Germinal center (tissue), 1 donor: ENCODE measurements around the gene NFIB.
A peak's percentile ranks its signal among the peaks of the same experiment; 100 is the strongest.

Experiments
- DNase-seq: peaks from one replicate; pipeline ENCODE4 v3.0.0; 2012; ENCODE audit warnings: mixed read lengths, low spot score

The NFIB gene

GRCh38 chr9:14318934-14319580 is 5.1 kb upstream of the NFIB start:
- no peak for DNase-seq

GRCh38 chr9:14318361-14318760 is 4.4 kb upstream of the NFIB start:
- no peak for DNase-seq

DNA sequence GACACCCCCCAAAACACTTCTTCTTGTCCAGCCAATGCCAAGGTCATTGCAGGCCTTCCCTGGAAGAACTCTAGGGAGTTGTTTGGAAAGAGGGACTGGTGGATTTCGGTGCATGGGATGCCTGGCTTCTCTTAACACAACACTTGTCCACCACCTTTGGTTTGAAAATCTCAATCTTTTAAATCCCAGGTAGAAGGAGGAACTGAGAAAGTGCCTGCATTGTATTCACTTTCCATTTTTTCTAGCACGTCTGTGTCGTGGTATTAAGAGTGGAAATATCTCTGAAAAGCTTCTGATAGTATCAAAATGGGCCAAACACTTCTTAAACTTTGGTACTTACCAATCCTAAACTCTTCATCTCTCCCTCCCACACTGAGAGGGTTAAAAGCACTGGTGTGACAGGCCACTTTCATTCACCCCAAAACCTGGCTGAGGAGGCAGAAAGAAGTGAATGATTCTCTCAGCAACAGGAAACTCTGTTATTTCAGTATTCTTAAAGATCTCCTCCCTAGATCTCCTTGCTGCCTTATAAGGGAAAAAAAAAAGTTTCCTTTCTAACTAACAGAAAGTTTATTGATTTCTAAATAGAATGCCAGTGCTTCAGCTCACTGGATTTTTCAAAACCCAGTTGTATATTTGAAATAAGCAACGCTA is 3.9 kb upstream of the NFIB start:
- DNase-seq = no peak

- DNase-seq = no peak
These were observed 2.8 kb upstream of the NFIB start for GRCh38 chr9:14316602-14317300.

DNA sequence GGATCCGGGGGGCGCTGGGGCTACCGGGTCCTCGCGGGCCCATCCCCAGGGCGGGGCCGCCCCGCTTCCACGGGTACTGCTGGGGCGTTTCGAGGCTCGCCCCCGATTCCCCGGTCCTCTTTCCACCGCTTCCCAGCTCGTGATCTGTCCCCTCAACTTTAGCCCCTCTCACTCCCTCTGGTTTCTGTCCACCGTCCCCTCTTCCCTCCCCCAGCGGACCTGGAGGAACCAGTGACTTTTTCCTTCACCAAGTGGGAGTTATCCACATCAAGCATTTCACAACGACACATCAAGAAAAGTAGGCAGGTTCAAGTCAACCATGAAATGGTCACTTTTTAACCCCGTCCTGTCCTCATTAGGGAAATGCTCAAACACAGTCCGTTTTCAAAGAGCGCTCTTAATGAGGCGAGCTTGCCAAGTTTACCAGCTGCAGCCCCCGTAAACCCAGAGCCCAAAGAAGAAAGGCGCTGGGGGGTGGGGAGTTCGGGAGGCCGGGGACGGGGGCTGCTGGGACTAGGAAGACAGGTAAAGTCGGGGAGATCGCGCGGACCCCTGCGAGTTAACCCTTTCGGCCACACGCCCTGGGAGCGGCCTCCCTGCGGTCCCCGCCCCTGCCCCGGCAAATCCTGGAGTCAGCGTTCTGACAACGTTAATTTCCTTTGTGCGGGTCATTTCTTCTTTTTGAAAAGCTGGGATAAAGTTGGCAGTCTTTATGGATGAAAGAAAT is 2.1 kb upstream of the NFIB start:
- no peak for DNase-seq

GRCh38 chr9:14314929-14315874 is 1.3 kb upstream of the NFIB start:
- DNase-seq = peak; percentile 40

DNA sequence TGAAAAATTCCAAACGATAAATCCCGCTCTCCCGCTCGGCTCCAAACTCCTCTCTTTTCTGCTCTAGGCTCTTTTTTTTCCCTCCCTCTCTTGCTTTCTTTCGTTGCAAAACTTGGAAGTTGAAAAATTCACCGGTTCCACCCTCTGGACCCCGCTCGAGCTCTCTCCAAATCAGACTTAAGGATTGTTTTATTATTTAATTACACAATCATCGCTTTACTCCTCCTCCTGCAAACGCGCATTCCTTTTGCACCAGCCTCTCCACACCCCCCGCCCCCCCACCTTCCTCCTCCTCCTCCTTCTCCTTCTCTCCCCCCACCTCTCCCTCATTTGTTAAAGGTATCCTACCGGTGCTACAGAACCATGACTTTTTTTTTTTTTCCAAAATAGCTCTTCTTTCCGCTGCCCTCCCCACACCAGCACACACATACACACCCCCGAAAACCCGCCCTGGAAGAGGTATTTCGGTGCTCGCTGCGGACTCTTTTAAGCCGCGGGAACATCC is 535 bp upstream of the NFIB start:
- no peak for DNase-seq

DNA sequence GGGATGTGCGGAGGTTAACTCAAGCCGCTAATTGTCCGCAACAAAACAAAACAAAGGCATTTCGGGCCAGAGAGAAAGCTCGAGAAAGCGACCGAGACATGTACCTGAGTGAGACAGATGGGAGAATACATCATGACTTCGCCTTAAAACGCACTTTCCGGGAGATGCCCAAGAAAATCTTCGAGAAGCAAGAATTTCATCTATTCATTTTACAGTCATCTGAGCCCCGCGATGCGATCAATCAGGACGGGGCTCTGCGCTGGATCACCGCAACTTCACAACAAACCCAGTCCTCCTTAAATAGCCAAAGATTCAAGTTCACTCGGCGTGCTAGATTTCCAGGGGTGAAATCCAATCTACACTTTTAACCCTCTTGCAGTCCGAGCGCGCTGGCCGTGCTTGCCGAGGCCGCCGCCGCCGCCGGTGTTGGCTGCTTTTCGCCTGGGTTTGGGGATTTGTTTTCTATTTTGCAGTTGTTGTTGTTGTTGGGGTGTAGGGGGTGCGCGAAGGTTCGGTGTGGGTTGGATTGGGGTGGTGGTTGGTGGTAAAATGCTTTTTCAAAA is 482 bp downstream of the NFIB start:
- DNase-seq = no peak

- DNase-seq = no peak
These were observed 1.1 kb downstream of the NFIB start for GRCh38 chr9:14312719-14313377.

DNA sequence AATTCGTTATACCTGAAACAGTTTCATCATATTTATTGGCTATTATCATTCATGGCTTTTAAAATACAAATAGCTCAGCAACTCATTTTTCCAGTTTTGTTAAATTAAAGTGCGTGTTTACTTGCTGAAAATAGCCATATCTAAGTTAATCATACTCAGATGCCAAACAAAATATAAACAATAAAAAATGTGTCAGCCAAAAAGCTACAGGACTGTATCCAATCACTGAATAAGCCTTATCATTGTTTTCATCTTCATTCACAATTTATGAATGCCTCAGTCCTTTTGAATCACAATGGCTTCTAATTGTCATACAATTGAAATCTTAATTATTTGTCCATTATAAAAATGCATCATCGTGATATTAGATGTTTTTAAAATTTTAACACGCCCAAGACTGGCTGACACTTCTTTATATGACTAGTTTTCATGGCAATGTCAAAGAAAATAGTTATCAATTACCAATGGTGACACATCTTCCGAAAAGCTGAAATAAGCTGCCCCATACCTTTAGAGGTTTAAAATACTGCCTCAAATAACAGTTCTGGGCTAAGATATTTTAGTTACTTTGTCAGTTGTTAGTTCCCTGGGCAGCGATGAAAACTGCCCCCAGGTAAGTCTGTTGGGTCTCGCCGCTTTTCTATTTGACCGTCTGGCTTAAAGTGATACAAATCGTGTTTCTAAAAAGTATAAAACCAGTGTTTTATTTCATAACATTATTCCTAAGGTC is 1.8 kb downstream of the NFIB start:
- no peak for DNase-seq

GRCh38 chr9:14311171-14311949 is 2.6 kb downstream of the NFIB start:
- DNase-seq = no peak

- DNase-seq = no peak
These were observed 3.6 kb downstream of the NFIB start for GRCh38 chr9:14310311-14310710.

DNA sequence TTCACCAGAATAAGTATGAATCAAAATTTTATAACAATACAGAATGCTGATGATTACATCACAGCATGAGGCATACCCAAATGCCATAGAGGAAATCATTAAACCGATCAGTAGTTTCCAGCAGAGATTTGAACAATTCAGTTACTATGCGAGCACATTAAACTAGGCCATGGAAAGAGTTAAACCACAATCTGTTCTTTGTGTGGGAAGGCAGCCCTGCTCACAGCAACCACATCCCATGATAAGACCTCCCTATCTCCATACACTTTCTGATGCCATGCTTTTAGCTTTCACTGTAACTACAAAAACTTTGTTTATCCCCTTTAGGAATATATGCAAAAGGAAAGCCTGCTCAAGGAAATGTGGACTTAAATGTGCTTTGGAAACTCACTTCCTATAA is 4.5 kb downstream of the NFIB start:
- DNase-seq = no peak

DNA sequence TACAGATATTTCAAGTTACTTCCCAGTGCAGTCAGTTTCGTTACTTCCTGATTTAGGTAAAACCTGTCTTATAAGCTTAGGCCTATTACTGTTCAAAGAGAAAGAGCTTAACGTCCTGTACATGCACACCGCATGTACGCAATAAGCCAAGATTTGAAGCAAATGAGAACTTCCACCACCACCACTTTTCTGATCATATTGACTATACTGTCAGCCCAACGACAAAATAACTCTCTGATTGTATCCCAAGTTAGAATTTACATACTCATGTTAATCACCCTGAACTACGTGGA is 5.1 kb downstream of the NFIB start:
- DNase-seq = no peak

GRCh38 chr9:14307989-14308852 is 5.7 kb downstream of the NFIB start:
- DNase-seq = no peak

DNA sequence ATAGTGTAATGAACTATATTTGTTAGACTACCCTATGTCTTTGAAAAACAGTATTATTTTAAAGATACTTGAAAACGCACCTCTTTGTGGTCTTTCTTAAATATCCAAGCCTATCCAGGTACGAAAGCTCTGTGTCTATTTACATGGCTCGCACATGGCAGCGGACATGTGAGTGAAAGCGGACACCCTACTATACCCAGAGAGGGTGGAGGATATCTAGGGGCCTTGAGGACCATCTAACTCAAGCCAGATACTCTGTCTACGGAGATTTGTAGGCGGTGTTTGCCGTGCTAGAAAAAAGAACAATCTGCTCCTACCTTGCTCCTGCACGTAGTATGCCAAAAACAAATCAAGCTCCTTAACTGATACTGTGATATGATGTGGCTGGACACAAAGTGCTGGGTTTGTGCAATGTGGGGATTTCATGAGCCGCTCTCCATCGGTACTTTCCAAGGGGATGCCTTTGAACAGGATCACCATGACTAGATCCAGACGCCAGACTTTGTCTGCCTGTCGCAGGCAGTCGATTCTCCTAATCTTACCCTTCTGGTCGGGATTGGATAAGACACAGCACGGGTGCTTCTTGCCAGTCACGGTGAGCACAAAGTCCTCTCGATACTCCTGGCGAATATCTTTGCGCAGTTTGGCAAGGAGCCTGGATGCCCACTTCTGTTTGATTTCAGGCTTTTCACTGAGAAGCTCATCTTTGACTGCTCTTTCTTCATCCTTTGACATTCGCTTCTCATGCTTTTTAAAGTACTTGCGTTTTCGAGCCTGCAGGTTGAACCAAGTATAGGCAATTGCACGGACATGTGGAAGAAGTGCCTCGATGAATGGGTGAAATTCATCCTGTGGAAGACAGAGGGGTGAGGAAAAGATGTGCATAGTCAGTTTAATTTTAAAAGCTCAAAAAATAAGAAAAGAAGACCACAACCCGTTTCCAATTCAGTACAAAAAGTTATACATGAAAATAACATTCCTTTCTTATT is 7.0 kb downstream of the NFIB start:
- no peak for DNase-seq

DNA sequence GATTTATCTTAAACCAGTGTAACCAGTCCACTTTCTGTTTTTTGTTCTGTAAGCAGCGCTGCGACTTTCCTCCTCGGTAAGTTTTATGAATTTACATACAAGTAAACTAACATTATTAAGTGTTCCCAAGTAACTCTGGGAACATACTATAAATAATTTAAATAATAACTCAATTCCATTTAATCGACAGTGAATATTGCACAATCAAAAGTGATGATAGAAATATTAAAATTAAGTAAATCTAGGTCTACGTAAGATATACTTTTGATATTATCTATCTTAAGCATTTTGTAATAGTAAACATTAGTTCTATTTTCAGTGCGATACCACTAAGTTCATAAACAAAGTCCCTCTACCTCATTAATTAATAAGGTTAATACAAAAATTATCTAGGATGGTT is 7.8 kb downstream of the NFIB start:
- DNase-seq = no peak
